ENCODE measurements around the gene RPL9.
"Not testable (repeated sequence)": the region's sequence is repeated elsewhere in the genome, so short reads cannot be mapped to it uniquely, and the experiment has no call there.

RPL9 gene

GRCh38 chr4:39426728-39427127 is 32.0 kb downstream of the RPL9 start:
- DNase-seq (ENCODE audit: low read depth) = no peak
- H3K4me3 ChIP-seq (ENCODE audit: low read depth, low read length) = no peak overlapping the region
- in situ Hi-C loops (cut with HindIII; ENCODE audit: low sequenced_read_pairs) = no loop called here
- TF ChIP-seq CTCF (IDR thresholded peaks at IDR 0.05; ENCODE audit: low read depth, low read length, missing control alignments) = no peak

GRCh38 chr4:39425297-39425696 is 33.4 kb downstream of the RPL9 start:
- DNase-seq (ENCODE audit: low read depth); in situ Hi-C loops (cut with HindIII; ENCODE audit: low sequenced_read_pairs); H3K4me3 ChIP-seq (ENCODE audit: low read depth, low read length): not testable (repeated sequence)

- no peak for TF ChIP-seq CTCF (IDR thresholded peaks at IDR 0.05; ENCODE audit: low read depth, low read length, missing control alignments)
- in situ Hi-C loops (cut with HindIII; ENCODE audit: low sequenced_read_pairs) = no loop called here
- H3K4me3 ChIP-seq (ENCODE audit: low read depth, low read length) = no peak overlapping the region
- no peak for DNase-seq (ENCODE audit: low read depth)
Observed at GRCh38 chr4:39422247-39422646, 36.5 kb downstream of the RPL9 start.

GRCh38 chr4:39415678-39416283 is 42.9 kb downstream of the RPL9 start:
- no peak for TF ChIP-seq CTCF (IDR thresholded peaks at IDR 0.05; ENCODE audit: low read depth, low read length, missing control alignments)
- no peak overlapping the region for H3K4me3 ChIP-seq (ENCODE audit: low read depth, low read length)
- in situ Hi-C loops (cut with HindIII; ENCODE audit: low sequenced_read_pairs) = no loop called here
- DNase-seq (ENCODE audit: low read depth) = no peak

GRCh38 chr4:39411561-39411960 is 47.2 kb downstream of the RPL9 start:
- DNase-seq (ENCODE audit: low read depth); in situ Hi-C loops (cut with HindIII; ENCODE audit: low sequenced_read_pairs): not testable (repeated sequence)

GRCh38 chr4:39410415-39410814 is 48.3 kb downstream of the RPL9 start:
- DNase-seq (ENCODE audit: low read depth) = no peak
- TF ChIP-seq CTCF (IDR thresholded peaks at IDR 0.05; ENCODE audit: low read depth, low read length, missing control alignments) = peak; percentile 16
- in situ Hi-C loops (cut with HindIII; ENCODE audit: low sequenced_read_pairs) = no loop called here
- no peak overlapping the region for H3K4me3 ChIP-seq (ENCODE audit: low read depth, low read length)

More at GRCh38 chr4:39411561-39411960, 47.2 kb downstream of the RPL9 start:
- H3K4me3 ChIP-seq (ENCODE audit: low read depth, low read length) = not testable (repeated sequence)

- TF ChIP-seq CTCF (IDR thresholded peaks at IDR 0.05; ENCODE audit: low read depth, low read length, missing control alignments) = no peak
Observed at GRCh38 chr4:39407584-39407885, 51.2 kb downstream of the RPL9 start.

More at GRCh38 chr4:39407584-39407885, 51.2 kb downstream of the RPL9 start:
- in situ Hi-C loops (cut with HindIII; ENCODE audit: low sequenced_read_pairs) = no loop called here
- no peak for DNase-seq (ENCODE audit: low read depth)
- H3K4me3 ChIP-seq (ENCODE audit: low read depth, low read length) = no peak overlapping the region
